Amniotic epithelial cell (primary cell): ENCODE results near the gene UGT2A1.

ENCODE experiments used
- DNase-seq: peaks from one replicate; pipeline ENCODE4 v3.0.0-alpha.2; 2010; ENCODE audit warnings: low read depth

UGT2A1 gene

GRCh38 chr4:69589884-69590283 lies 63.2 kb downstream of the UGT2A1 start:
- DNase-seq, result no peak

- DNase-seq, result no peak
Observed at GRCh38 chr4:69584135-69584534, 68.9 kb downstream of the UGT2A1 start.

GRCh38 chr4:69583543-69583942 lies 69.5 kb downstream of the UGT2A1 start:
- no peak for DNase-seq

- DNase-seq, result no peak
Observed at GRCh38 chr4:69577245-69577644, 75.8 kb downstream of the UGT2A1 start.

GRCh38 chr4:69576251-69576877 lies 76.7 kb downstream of the UGT2A1 start:
- no peak for DNase-seq

GRCh38 chr4:69568787-69569186 lies 84.3 kb downstream of the UGT2A1 start:
- DNase-seq, result peak; percentile 61

- no peak for DNase-seq
Observed at GRCh38 chr4:69563424-69563823, 89.6 kb downstream of the UGT2A1 start.

GRCh38 chr4:69549651-69550050 lies 103.4 kb downstream of the UGT2A1 start:
- no peak for DNase-seq

- peak; percentile 90 for DNase-seq
Observed at GRCh38 chr4:69546134-69546765, 106.8 kb downstream of the UGT2A1 start.
